Activated T-cell treated with anti-CD3 and anti-CD28 coated beads, Interleukin-2, amount 50 U/mL, for 72 hours (primary cell): ENCODE results near the gene SERPINA6. TPM values are rescaled to one million over a fixed set of nuclear protein-coding genes. Genes with fewer than 3 reads are reported as not detected.
"Not testable (repeated sequence)": the region's sequence is repeated elsewhere in the genome, so short reads cannot be mapped to it uniquely, and the experiment has no call there.

ENCODE experiments used
- ATAC-seq, 2 donors: fragments of 150-1000 bp; cut with Tn5 transposase; replicated peaks in 1 of 2; 2 replicates each; pipeline ENCODE4 v1.10.0; 2021; ENCODE audit warnings: moderate library complexity in 2 of 2, mild to moderate bottlenecking in 1 of 2
- DNase-seq, 2 donors: peaks; one replicate each; pipeline ENCODE4 v3.0.0; 2021 to 2022; ENCODE audit warnings: mixed read lengths in 1 of 2
- H3K27ac Mint-ChIP-seq: one replicate; pipeline ENCODE4 v1.8.0; 2022; ENCODE audit warnings: mild to moderate bottlenecking, moderate library complexity, mixed read lengths
- H3K27me3 Mint-ChIP-seq: one replicate; pipeline ENCODE4 v1.8.0; 2022; ENCODE audit warnings: low read depth, mixed read lengths
- H3K36me3 Mint-ChIP-seq, 2 donors: one replicate each; pipeline ENCODE4 v1.8.0; 2022; ENCODE audit warnings: mixed read lengths in 2 of 2, mild to moderate bottlenecking in 1 of 2; ENCODE audit not compliant: insufficient read depth in 2 of 2
- H3K4me1 Mint-ChIP-seq: one replicate; pipeline ENCODE4 v1.8.0; 2022; ENCODE audit warnings: low read depth, mixed read lengths
- H3K4me3 Mint-ChIP-seq, 2 donors: one replicate each; pipeline ENCODE4 v1.8.0; 2022; ENCODE audit warnings: mild to moderate bottlenecking in 2 of 2, mixed read lengths in 2 of 2, moderate library complexity in 2 of 2
- H3K9me3 Mint-ChIP-seq, 2 donors: one replicate each; pipeline ENCODE4 v1.8.0; 2022; ENCODE audit warnings: mixed read lengths in 2 of 2
- total RNA-seq, 2 donors: library from RNA; stranded (reverse); gene quantifications; one replicate each; pipeline ENCODE4 v1.2.3, GENCODE V29; 2022

Gene SERPINA6
- total RNA-seq, 2 donors from 2014 or later, result not detected

GRCh38 chr14:94291159-94291905, 31.8 kb downstream of the SERPINA6 start:
- Mint-ChIP-seq H3K27ac (no peak overlapping the region), H3K27me3 (peaks cover 14% of the 10 kb centered on the region), H3K4me3 (no peak overlapping the region), H3K4me1 (peaks cover 8% of the 10 kb centered on the region), H3K36me3 (no peaks in the 10 kb centered on the region), H3K9me3 (peaks cover 0 to 7% of the 10 kb centered on the region in 2 donors)
- no peak for ATAC-seq
- DNase-seq, result no peak

- H3K27me3 Mint-ChIP-seq, result peaks cover 14% of the 10 kb centered on the region
- H3K4me1 Mint-ChIP-seq, result peaks cover 11% of the 10 kb centered on the region
- no peaks in the 10 kb centered on the region for H3K36me3 Mint-ChIP-seq
- no peak overlapping the region for H3K4me3 Mint-ChIP-seq
- DNase-seq (no peak), ATAC-seq (no peak)
- H3K9me3 Mint-ChIP-seq, result peaks cover 0 to 7% of the 10 kb centered on the region in 2 donors
- no peak overlapping the region for H3K27ac Mint-ChIP-seq
Measured at GRCh38 chr14:94290197-94290596, 32.9 kb downstream of the SERPINA6 start.

GRCh38 chr14:94288610-94289465, 34.3 kb downstream of the SERPINA6 start:
- peaks cover 11% of the 10 kb centered on the region for H3K4me1 Mint-ChIP-seq
- ATAC-seq (no peak), DNase-seq (no peak)
- peaks cover 14% of the 10 kb centered on the region for H3K27me3 Mint-ChIP-seq
- peaks cover 0 to 7% of the 10 kb centered on the region in 2 donors for H3K9me3 Mint-ChIP-seq
- no peak overlapping the region for H3K4me3 Mint-ChIP-seq
- no peaks in the 10 kb centered on the region for H3K36me3 Mint-ChIP-seq
- no peak overlapping the region for H3K27ac Mint-ChIP-seq

- Mint-ChIP-seq H3K27ac (no peak overlapping the region), H3K27me3 (peaks cover 14% of the 10 kb centered on the region), H3K9me3 (peaks cover 0 to 7% of the 10 kb centered on the region in 2 donors), H3K4me3 (no peak overlapping the region), H3K4me1 (peaks cover 11% of the 10 kb centered on the region), H3K36me3 (no peaks in the 10 kb centered on the region)
- DNase-seq (no peak), ATAC-seq (peak in 1 of 2 donors; percentile 48)
Measured at GRCh38 chr14:94285158-94285557, 38.0 kb downstream of the SERPINA6 start.

- H3K4me3 Mint-ChIP-seq, result no peak overlapping the region
- H3K27me3 Mint-ChIP-seq, result peaks cover 14% of the 10 kb centered on the region
- H3K27ac Mint-ChIP-seq, result no peak overlapping the region
- peaks cover 11% of the 10 kb centered on the region for H3K4me1 Mint-ChIP-seq
- peaks cover 0 to 7% of the 10 kb centered on the region in 2 donors for H3K9me3 Mint-ChIP-seq
- no peak for ATAC-seq
- no peaks in the 10 kb centered on the region for H3K36me3 Mint-ChIP-seq
- DNase-seq, result no peak
Measured at GRCh38 chr14:94284221-94284620, 38.9 kb downstream of the SERPINA6 start.

DNA sequence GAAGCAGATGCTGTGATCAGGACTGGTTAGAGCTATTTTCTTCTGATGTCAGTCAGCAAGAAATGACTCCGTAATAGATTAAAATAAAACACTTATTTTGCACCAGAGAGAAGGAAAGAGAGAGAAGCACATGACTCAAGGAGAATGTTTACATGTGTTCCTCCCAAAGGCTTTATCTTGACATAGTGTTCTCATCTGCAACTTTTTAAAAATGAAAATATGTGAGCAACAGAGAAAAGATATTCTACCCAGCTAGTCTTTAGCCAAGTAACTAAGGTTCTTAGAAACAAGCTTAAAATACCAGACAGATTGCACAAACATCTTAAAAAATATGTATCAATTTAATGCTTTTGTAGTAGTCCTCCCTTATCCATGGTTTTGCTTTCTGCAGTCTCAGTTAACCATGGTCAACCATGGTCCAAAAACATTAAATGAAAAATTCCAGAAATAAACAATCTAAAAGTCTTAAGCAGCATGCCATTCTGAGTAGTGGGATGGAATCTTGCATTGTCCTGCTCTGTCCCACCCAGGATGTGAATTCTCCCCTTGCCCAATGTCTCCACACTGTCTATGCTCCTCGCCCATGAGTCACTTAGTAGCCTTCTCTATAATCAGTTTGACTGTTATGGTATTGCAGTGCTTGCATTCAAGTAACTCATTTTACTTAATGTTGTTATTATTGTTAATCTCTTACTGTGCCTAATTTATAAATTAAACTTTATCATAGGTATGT, 40.0 kb downstream of the SERPINA6 start:
- H3K27ac Mint-ChIP-seq, result no peak overlapping the region
- DNase-seq (no peak), ATAC-seq (no peak)
- H3K4me1 Mint-ChIP-seq, result peaks cover 11% of the 10 kb centered on the region
- H3K27me3 Mint-ChIP-seq, result peaks cover 14% of the 10 kb centered on the region
- H3K4me3 Mint-ChIP-seq, result no peak overlapping the region
- H3K9me3 Mint-ChIP-seq, result peaks cover 0 to 7% of the 10 kb centered on the region in 2 donors
- no peaks in the 10 kb centered on the region for H3K36me3 Mint-ChIP-seq

DNA sequence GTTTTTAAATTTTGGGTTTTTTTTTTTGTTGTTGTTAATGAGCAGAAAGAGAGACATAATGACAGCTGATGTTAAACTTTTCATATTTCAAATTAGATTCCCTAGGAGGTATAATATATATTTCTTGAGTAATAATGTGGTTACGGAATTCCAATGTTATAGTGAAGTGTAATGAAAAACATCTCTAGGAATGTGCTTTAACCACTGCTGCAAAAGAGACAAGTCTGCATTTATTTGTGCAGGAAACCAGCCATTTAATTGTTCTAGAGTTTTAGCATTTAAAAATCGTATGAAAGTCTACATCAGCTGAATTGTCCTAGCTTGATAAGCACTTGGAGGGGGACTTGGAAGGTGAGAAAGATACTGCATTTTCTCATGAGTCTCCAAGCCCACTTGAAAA, 44.4 kb downstream of the SERPINA6 start:
- Mint-ChIP-seq H3K27me3 (no peaks in the 10 kb centered on the region), H3K4me1 (no peaks in the 10 kb centered on the region), H3K9me3 (no peaks in the 10 kb centered on the region), H3K4me3 (no peak overlapping the region), H3K27ac (no peak overlapping the region), H3K36me3 (no peaks in the 10 kb centered on the region)
- ATAC-seq (no peak), DNase-seq (no peak)

GRCh38 chr14:94276898-94277561, 46.1 kb downstream of the SERPINA6 start:
- not testable (repeated sequence) for H3K9me3 Mint-ChIP-seq, DNase-seq, H3K27ac Mint-ChIP-seq, H3K36me3 Mint-ChIP-seq, H3K27me3 Mint-ChIP-seq, H3K4me1 Mint-ChIP-seq, H3K4me3 Mint-ChIP-seq, ATAC-seq

- Mint-ChIP-seq H3K4me3 (no peak overlapping the region), H3K36me3 (peaks cover 1 to 3% of the 10 kb centered on the region in 2 donors), H3K27ac (no peak overlapping the region), H3K4me1 (no peaks in the 10 kb centered on the region), H3K9me3 (peaks cover 0 to 2% of the 10 kb centered on the region in 2 donors), H3K27me3 (peaks cover 28% of the 10 kb centered on the region)
- ATAC-seq (no peak), DNase-seq (no peak)
Measured at GRCh38 chr14:94269156-94269555, 54.0 kb downstream of the SERPINA6 start.

DNA sequence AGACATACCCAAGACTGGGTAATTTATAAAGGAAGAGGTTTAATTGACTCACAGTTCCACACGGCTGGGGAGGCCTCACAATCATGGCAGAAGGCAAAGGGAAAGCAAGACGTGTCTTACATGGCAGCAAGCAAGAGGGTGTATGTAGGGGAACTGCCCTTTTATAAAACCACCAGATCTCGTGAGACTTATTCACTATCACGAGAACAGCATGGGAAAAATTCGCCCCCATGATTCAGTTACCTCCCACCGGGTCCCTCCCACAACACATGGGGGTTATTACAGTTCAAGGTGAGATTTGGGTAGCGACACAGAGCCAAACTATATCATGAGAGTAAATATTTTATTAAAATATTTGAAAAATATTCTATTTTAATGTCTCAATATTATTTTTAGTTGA, 54.6 kb downstream of the SERPINA6 start:
- not testable (repeated sequence) for H3K36me3 Mint-ChIP-seq, H3K27ac Mint-ChIP-seq, DNase-seq, ATAC-seq, H3K9me3 Mint-ChIP-seq, H3K4me3 Mint-ChIP-seq, H3K4me1 Mint-ChIP-seq
- peaks cover 28% of the 10 kb centered on the region for H3K27me3 Mint-ChIP-seq

GRCh38 chr14:94267352-94267751, 55.8 kb downstream of the SERPINA6 start:
- H3K4me3 Mint-ChIP-seq, result no peak overlapping the region
- H3K27me3 Mint-ChIP-seq, result peaks cover 21% of the 10 kb centered on the region
- H3K4me1 Mint-ChIP-seq, result no peaks in the 10 kb centered on the region
- ATAC-seq, result no peak
- peaks cover 6 to 9% of the 10 kb centered on the region in 2 donors for H3K36me3 Mint-ChIP-seq
- no peak overlapping the region for H3K27ac Mint-ChIP-seq
- no peak for DNase-seq
- peaks cover 4 to 6% of the 10 kb centered on the region in 2 donors for H3K9me3 Mint-ChIP-seq

DNA sequence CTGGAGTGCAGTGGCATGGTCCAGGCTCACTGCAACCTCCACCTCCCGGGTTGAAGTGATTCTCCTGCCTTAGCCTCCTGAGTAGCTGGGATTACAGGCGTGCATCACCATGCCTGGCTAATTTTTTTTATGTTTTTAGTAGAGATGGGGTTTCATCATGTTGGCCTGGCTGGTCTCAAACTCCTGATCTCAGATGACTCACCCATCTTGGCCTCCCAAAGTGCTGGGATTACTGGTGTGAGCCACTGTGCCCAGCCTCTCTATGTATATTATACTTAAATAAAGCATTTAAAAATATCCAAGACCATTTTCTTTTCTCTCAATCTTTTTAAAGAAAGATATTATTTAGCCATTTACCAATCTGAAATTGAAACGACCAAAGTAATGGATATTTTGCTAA, 58.9 kb downstream of the SERPINA6 start:
- H3K4me1 Mint-ChIP-seq, DNase-seq, H3K27ac Mint-ChIP-seq, ATAC-seq, H3K4me3 Mint-ChIP-seq, H3K9me3 Mint-ChIP-seq: not testable (repeated sequence)
- H3K27me3 Mint-ChIP-seq, result peaks cover 11% of the 10 kb centered on the region
- peaks cover 8 to 11% of the 10 kb centered on the region in 2 donors for H3K36me3 Mint-ChIP-seq
